ENCODE measurements around the gene PNPLA7. TPM values are rescaled to one million over a fixed set of nuclear protein-coding genes. Genes with fewer than 3 reads are reported as not detected.
A peak's percentile ranks its signal among the peaks of the same experiment; 100 is the strongest.

Gene PNPLA7
- total and polyA plus RNA-seq, 2 of the 13 experiments (the other 11 are each of a cell fraction or from before 2014, with no cell fraction given) = 0.42 to 1.5 TPM

DNA sequence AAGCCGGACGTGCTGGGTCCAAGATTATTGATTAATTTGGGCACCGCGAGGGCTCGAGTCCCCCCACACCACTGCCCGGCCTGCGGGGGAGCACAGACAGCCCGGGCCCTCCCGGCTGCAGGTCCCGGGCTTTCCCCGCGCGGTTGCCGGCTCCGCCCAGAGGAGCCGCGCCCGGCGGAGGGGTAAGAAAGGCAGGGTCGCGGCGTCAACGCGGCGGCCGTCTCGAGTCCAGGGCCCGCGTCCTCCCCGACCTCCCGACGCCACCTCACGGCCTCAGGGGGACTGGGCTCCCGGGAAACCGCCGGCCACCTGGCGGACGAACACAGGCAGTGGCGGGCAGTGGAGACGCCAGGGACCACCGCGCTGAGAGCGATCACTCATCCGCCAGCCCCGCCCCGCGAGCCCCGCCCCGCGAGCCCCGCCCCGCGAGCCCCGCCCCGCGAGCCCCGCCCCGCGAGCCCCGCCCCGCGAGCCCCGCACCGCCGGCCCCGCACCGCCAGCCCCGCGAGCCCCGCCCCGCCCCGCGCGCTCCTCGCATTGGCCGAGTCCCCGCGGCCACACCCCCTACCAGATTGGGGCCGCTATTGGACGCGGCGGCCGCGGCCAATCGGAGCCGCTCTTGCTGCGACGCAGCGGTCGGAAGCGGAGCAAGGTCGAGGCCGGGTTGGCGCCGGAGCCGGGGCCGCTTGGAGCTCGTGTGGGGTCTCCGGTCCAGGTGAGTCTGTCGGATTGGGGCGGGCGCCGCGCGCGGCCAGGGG, 1.2 kb upstream of the PNPLA7 start, which contains the start of gene MRPL41 (continued):
- no peak for TF ChIP-seq ZHX2 (IDR thresholded peaks at IDR 0.05; ENCODE audit: low read depth)
- no peak for TF ChIP-seq ZHX2 (CRISPR knock-in tag; IDR thresholded peaks at IDR 0.05; ENCODE audit: borderline replicate concordance)
- TF ChIP-seq ZNF558 (CRISPR knock-in tag; IDR thresholded peaks at IDR 0.05; ENCODE audit: borderline replicate concordance) = no peak
- peak; percentile 28; the same call in 1 of the 2 replicates for TF ChIP-seq ZNF414 (CRISPR knock-in tag; IDR thresholded peaks at IDR 0.05)
- TF ChIP-seq ZNF619 (CRISPR knock-in tag; IDR thresholded peaks at IDR 0.05) = no peak
- no peak for TF ChIP-seq ZBTB44 (CRISPR knock-in tag; IDR thresholded peaks at IDR 0.05)
- TF ChIP-seq ZUFSP (CRISPR knock-in tag; IDR thresholded peaks at IDR 0.05; ENCODE audit: borderline replicate concordance) = no peak
- no peak for TF ChIP-seq ZBTB38 (CRISPR knock-in tag; IDR thresholded peaks at IDR 0.05)
- TF ChIP-seq NCOA5 (CRISPR knock-in tag; IDR thresholded peaks at IDR 0.05) = no peak
- TF ChIP-seq ZNF7 (CRISPR knock-in tag; IDR thresholded peaks at IDR 0.05) = no peak
- no peak for TF ChIP-seq HDAC6 (IDR thresholded peaks at IDR 0.05; ENCODE audit: low read depth, low read length)
- no peak for TF ChIP-seq MYNN (CRISPR knock-in tag; IDR thresholded peaks at IDR 0.05; ENCODE audit: low read depth)
- TF ChIP-seq SP2 (CRISPR knock-in tag; IDR thresholded peaks at IDR 0.05) = peak; percentile 32; the same call in 1 of the 2 replicates
- TF ChIP-seq ZNF180 (CRISPR knock-in tag; IDR thresholded peaks at IDR 0.05; ENCODE audit: borderline replicate concordance, low read depth) = no peak

All from HepG2 (cell line).